HepG2 (cell line): ENCODE results near the gene C9orf78.

ENCODE experiments used
- MAZ ChIP-seq, 2 experiments: sonication (generic) in 1 of 2; formaldehyde crosslinking in 1 of 2; IDR thresholded peaks; 2 replicates each; pipeline versions ENCODE4 v1.5.0 to v1.6.1; 2012 to 2020; ENCODE audit warnings: low read depth in 2 of 2, mild to moderate bottlenecking in 2 of 2, borderline replicate concordance in 1 of 2, improper control_type of control experiment in 1 of 2, low read length in 1 of 2, missing genetic modification reagents in 1 of 2, moderate library complexity in 1 of 2
- PCBP2 ChIP-seq: fragments of 200-400 bp; formaldehyde crosslinking; optimal IDR thresholded peaks from 2 replicates; pipeline ENCODE3; 2018; ENCODE audit warnings: low read length, low read depth; ENCODE audit not compliant: poor library complexity, severe bottlenecking
- ZBTB7B ChIP-seq: sonication (generic); formaldehyde crosslinking; IDR thresholded peaks from 2 replicates; pipeline ENCODE4 v1.4.0; 2020; ENCODE audit warnings: missing genetic modification reagents
- ZNF557 ChIP-seq: sonication (generic); formaldehyde crosslinking; IDR thresholded peaks from 2 replicates; pipeline ENCODE4 v1.4.0; 2020; ENCODE audit warnings: missing genetic modification reagents
- ZNF83 ChIP-seq: sonication (generic); formaldehyde crosslinking; IDR thresholded peaks from 2 replicates; pipeline ENCODE4 v1.4.0; 2020; ENCODE audit warnings: missing genetic modification reagents, mild to moderate bottlenecking, borderline replicate concordance
- TF ChIP-seq, protein P1 (sequence below): IDR thresholded peaks from 2 replicates; pipeline ENCODE4 v1.6.1; 2012; ENCODE audit warnings: low read length, improper control_type of control experiment

DNA sequence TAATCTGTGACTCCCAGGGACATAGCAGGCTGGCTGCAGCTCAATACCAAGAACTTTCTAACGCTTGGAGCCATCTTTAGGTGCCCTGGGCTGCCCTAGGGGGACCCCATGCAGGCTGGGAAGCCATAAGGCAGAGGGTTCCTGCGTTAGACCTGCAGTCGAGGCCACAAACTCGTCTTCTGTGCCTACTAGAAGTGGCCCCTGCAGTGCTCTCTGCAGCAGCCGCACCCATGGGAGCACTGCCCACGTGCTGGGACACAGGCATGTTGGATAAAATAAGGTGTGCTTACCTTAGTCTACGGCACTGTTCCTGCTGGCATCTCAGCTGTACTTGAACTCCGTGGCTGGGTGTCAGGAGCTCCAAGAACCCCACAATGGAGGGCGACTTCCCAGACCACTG, 22.7 kb downstream of the C9orf78 start:
- TF ChIP-seq MAZ (IDR thresholded peaks at IDR 0.05; ENCODE audit: borderline replicate concordance, low read depth, low read length) (no peak), MAZ (CRISPR knock-in tag; IDR thresholded peaks at IDR 0.05; ENCODE audit: low read depth) (no peak), PCBP2 (no peak), ZNF557 (CRISPR knock-in tag) (no peak), ZNF83 (no peak), ZBTB7B (no peak)
- TF ChIP-seq, protein P1, sequence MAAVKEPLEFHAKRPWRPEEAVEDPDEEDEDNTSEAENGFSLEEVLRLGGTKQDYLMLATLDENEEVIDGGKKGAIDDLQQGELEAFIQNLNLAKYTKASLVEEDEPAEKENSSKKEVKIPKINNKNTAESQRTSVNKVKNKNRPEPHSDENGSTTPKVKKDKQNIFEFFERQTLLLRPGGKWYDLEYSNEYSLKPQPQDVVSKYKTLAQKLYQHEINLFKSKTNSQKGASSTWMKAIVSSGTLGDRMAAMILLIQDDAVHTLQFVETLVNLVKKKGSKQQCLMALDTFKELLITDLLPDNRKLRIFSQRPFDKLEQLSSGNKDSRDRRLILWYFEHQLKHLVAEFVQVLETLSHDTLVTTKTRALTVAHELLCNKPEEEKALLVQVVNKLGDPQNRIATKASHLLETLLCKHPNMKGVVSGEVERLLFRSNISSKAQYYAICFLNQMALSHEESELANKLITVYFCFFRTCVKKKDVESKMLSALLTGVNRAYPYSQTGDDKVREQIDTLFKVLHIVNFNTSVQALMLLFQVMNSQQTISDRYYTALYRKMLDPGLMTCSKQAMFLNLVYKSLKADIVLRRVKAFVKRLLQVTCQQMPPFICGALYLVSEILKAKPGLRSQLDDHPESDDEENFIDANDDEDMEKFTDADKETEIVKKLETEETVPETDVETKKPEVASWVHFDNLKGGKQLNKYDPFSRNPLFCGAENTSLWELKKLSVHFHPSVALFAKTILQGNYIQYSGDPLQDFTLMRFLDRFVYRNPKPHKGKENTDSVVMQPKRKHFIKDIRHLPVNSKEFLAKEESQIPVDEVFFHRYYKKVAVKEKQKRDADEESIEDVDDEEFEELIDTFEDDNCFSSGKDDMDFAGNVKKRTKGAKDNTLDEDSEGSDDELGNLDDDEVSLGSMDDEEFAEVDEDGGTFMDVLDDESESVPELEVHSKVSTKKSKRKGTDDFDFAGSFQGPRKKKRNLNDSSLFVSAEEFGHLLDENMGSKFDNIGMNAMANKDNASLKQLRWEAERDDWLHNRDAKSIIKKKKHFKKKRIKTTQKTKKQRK = no peak
